ENCODE measurements around the gene DLL3.

DNA sequence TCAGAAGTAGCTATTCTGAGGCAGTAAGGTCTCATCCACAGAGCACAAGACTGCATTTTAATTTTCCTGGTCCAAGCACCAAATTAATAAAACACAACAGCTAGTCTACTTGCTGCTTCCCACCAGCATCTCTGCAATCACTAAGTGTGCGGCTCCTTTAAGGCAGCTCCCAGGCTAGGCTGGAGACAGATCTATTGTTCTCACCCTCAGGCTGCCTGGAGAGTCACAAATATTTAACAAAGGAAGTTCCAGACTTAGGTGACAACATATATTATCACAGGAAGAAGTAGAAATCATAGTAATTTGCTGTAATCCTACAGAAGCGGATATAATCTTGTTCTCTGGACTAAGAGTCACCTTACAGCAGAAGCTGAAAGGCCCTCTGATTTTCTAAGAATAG, 43.5 kb downstream of the DLL3 start:
- TF ChIP-seq, protein P1, sequence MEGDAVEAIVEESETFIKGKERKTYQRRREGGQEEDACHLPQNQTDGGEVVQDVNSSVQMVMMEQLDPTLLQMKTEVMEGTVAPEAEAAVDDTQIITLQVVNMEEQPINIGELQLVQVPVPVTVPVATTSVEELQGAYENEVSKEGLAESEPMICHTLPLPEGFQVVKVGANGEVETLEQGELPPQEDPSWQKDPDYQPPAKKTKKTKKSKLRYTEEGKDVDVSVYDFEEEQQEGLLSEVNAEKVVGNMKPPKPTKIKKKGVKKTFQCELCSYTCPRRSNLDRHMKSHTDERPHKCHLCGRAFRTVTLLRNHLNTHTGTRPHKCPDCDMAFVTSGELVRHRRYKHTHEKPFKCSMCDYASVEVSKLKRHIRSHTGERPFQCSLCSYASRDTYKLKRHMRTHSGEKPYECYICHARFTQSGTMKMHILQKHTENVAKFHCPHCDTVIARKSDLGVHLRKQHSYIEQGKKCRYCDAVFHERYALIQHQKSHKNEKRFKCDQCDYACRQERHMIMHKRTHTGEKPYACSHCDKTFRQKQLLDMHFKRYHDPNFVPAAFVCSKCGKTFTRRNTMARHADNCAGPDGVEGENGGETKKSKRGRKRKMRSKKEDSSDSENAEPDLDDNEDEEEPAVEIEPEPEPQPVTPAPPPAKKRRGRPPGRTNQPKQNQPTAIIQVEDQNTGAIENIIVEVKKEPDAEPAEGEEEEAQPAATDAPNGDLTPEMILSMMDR (conservative IDR thresholded peaks at IDR 0.05 in 1 of 2, IDR thresholded peaks at IDR 0.05 in 1 of 2; ENCODE audit: extremely low read depth in 1 of 2, insufficient read depth in 1 of 2, low read depth in 1 of 2, low read length in 2 of 2) = no peak
- TF ChIP-seq EZH2 (IDR thresholded peaks at IDR 0.05; ENCODE audit: borderline replicate concordance, low read length) = no peak

All from mammary epithelial cell (primary cell).